Measurements from ENCODE around the gene TAX1BP3. TPM values are rescaled to one million over a fixed set of nuclear protein-coding genes. Genes with fewer than 3 reads are reported as not detected.

Gene TAX1BP3
- total RNA-seq, 2 experiments from 2014 or later = 19.5 to 27.9 TPM

GRCh38 chr17:3621146-3621720, 47.1 kb downstream of the TAX1BP3 start:
- Mint-ChIP-seq H3K4me1 (no peaks in the 10 kb centered on the region), H3K27me3 (no peaks in the 10 kb centered on the region), H3K27ac (no peak overlapping the region), H3K36me3 (peaks cover 45% of the 10 kb centered on the region), H3K9me3 (ENCODE audit: low read depth) (peaks cover 7% of the 10 kb centered on the region), H3K4me3 (no peak overlapping the region)
- DNase-seq = no peak
- CTCF ChIA-PET = interaction anchor here (0.8 to 1.3 kb wide), 3 partner anchors 11 to 62 kb away, joined by 3 to 5 read pairs (median 4); partner anchors contain the start of genes CTNS and SHPK
- ATAC-seq = no peak

GRCh38 chr17:3615160-3615870, 53.1 kb downstream of the TAX1BP3 start:
- CTCF ChIA-PET = interaction anchor here (1.0 kb wide), 1 partner anchor 12 kb away, joined by 3 read pairs; no protein-coding TSS in a partner anchor
- ATAC-seq = no peak
- Mint-ChIP-seq H3K27me3 (no peaks in the 10 kb centered on the region), H3K9me3 (ENCODE audit: low read depth) (peaks cover 7% of the 10 kb centered on the region), H3K27ac (no peak overlapping the region), H3K36me3 (peaks cover 51% of the 10 kb centered on the region), H3K4me1 (no peaks in the 10 kb centered on the region), H3K4me3 (no peak overlapping the region)
- DNase-seq = no peak

GRCh38 chr17:3613124-3613523, 55.3 kb downstream of the TAX1BP3 start:
- Mint-ChIP-seq H3K4me3 (no peak overlapping the region), H3K27me3 (no peaks in the 10 kb centered on the region), H3K4me1 (no peaks in the 10 kb centered on the region), H3K9me3 (ENCODE audit: low read depth) (peaks cover 7% of the 10 kb centered on the region), H3K36me3 (peaks cover 38% of the 10 kb centered on the region), H3K27ac (no peak overlapping the region)
- ATAC-seq = no peak
- DNase-seq = no peak
- CTCF ChIA-PET = interaction anchor here (1.6 kb wide), 1 partner anchor 27 kb away, joined by 3 read pairs; no protein-coding TSS in a partner anchor

Other genes with a start within 250 kb of the TAX1BP3 start
- gene OR1E2, start 234.7 kb downstream of the TAX1BP3 start, total RNA-seq = not detected
- under 1 TPM in 1 of 2 experiments, not detected in 1; 0.67 TPM for gene SPATA22, start 196.8 kb downstream of the TAX1BP3 start, total RNA-seq
- gene ASPA, start 192.6 kb downstream of the TAX1BP3 start, total RNA-seq = not detected
- gene TRPV3, start 110.8 kb downstream of the TAX1BP3 start, total RNA-seq = under 1 TPM; 0.41 to 0.98 TPM
- gene TRPV1, start 59.2 kb downstream of the TAX1BP3 start, total RNA-seq = 1 to 10 TPM; 5.3 to 5.4 TPM
- 10 to 100 TPM; 13.4 to 13.9 TPM for gene SHPK, start 32.3 kb downstream of the TAX1BP3 start, total RNA-seq
- gene CTNS, start 31.8 kb downstream of the TAX1BP3 start, total RNA-seq = 10 to 100 TPM in 1 of 2 experiments, 1 to 10 TPM in 1; 9.7 to 20.6 TPM
- 10 to 100 TPM; 43.7 to 57.0 TPM for gene EMC6, start 234 bp upstream of the TAX1BP3 start, total RNA-seq
- gene P2RX5, start 27.6 kb upstream of the TAX1BP3 start, total RNA-seq = 10 to 100 TPM; 18.1 to 24.6 TPM
- gene HASPIN, start 55.3 kb upstream of the TAX1BP3 start, total RNA-seq = 10 to 100 TPM; 30.4 to 31.2 TPM
- gene ITGAE, start 132.6 kb upstream of the TAX1BP3 start, total RNA-seq = 10 to 100 TPM; 54.4 to 70.9 TPM
- 10 to 100 TPM; 46.3 to 48.7 TPM for gene NCBP3, start 177.7 kb upstream of the TAX1BP3 start, total RNA-seq
- gene CAMKK1, start 224.5 kb upstream of the TAX1BP3 start, total RNA-seq = 1 to 10 TPM; 1.8 TPM
- gene P2RX1, start 247.9 kb upstream of the TAX1BP3 start, total RNA-seq = under 1 TPM; 0.58 to 0.61 TPM

Measured in activated CD8-positive, alpha-beta memory T cell treated with anti-CD3 and anti-CD28 coated beads, Interleukin-2, amount 10 ng/mL, durations not matched to agents 7 days and 5 days (primary cell).